Esophagus squamous epithelium (tissue), 4 donors: ENCODE results near the gene TRIM15.

ENCODE experiments used
- CTCF ChIP-seq, 6 experiments: fragments of 450-650 bp in 4 of 6; fragments of 200-600 bp in 2 of 6; sonication (generic) in 2 of 6; IDR thresholded peaks; one replicate each; pipeline ENCODE4 v1.5.1; 2016 to 2019; ENCODE audit warnings: antibody characterized with exemption in 6 of 6, mild to moderate bottlenecking in 4 of 6, moderate library complexity in 4 of 6
- POLR2A ChIP-seq, 4 donors: fragments of 450-650 bp; IDR thresholded peaks; one replicate each; pipeline ENCODE4 v1.6.1; 2017; ENCODE audit warnings: antibody characterized with exemption in 4 of 4, mild to moderate bottlenecking in 4 of 4, moderate library complexity in 3 of 4

GRCh38 chr6:30154709-30155519 is 8.4 kb upstream of the TRIM15 start:
- no peak for TF ChIP-seq CTCF (IDR thresholded peaks at IDR 0.05)
- no peak for TF ChIP-seq POLR2A (IDR thresholded peaks at IDR 0.05)
